GM18873 (cell line): Measurements from ENCODE around the gene SLC38A1.
"Not testable (repeated sequence)": the region's sequence is repeated elsewhere in the genome, so short reads cannot be mapped to it uniquely, and the experiment has no call there.

Experiments
- ATAC-seq: cut with Tn5 transposase; IDR thresholded peaks from one replicate; pipeline ENCODE4 v1.9.1; 2021; ENCODE audit warnings: mild to moderate bottlenecking, moderate library complexity, moderate number of reproducible peaks; ENCODE audit not compliant: unreplicated experiment, low FRiP score

The SLC38A1 gene

GRCh38 chr12:46209914-46210872, 58.6 kb downstream of the SLC38A1 start:
- peak; percentile 45 for ATAC-seq

GRCh38 chr12:46209170-46209569, 59.7 kb downstream of the SLC38A1 start:
- ATAC-seq: no peak

GRCh38 chr12:46208370-46208769, 60.5 kb downstream of the SLC38A1 start:
- no peak for ATAC-seq

- no peak for ATAC-seq
These were observed 61.2 kb downstream of the SLC38A1 start for GRCh38 chr12:46207644-46208043.

- no peak for ATAC-seq
These were observed 62.4 kb downstream of the SLC38A1 start for GRCh38 chr12:46206471-46206870.

GRCh38 chr12:46205294-46205693, 63.5 kb downstream of the SLC38A1 start:
- no peak for ATAC-seq

- ATAC-seq: no peak
These were observed 67.5 kb downstream of the SLC38A1 start for GRCh38 chr12:46201284-46201789.

GRCh38 chr12:46200551-46200950, 68.3 kb downstream of the SLC38A1 start:
- no peak for ATAC-seq

GRCh38 chr12:46198913-46199312, 69.9 kb downstream of the SLC38A1 start:
- ATAC-seq: no peak

GRCh38 chr12:46197883-46198282, 71.0 kb downstream of the SLC38A1 start:
- no peak for ATAC-seq

GRCh38 chr12:46190533-46190932, 78.3 kb downstream of the SLC38A1 start:
- ATAC-seq: not testable (repeated sequence)

GRCh38 chr12:46188170-46188569, 80.7 kb downstream of the SLC38A1 start:
- ATAC-seq: no peak

GRCh38 chr12:46187023-46187422, 81.8 kb downstream of the SLC38A1 start:
- ATAC-seq: no peak

GRCh38 chr12:46186088-46186487, 82.8 kb downstream of the SLC38A1 start:
- no peak for ATAC-seq

- no peak for ATAC-seq
These were observed 83.2 kb downstream of the SLC38A1 start for GRCh38 chr12:46185686-46186085.

- ATAC-seq: no peak
These were observed 83.8 kb downstream of the SLC38A1 start for GRCh38 chr12:46184798-46185595.

- no peak for ATAC-seq
These were observed 85.7 kb downstream of the SLC38A1 start for GRCh38 chr12:46183112-46183511.

- ATAC-seq: no peak
These were observed 87.4 kb downstream of the SLC38A1 start for GRCh38 chr12:46181465-46181864.

- ATAC-seq: no peak
These were observed 89.0 kb downstream of the SLC38A1 start for GRCh38 chr12:46179693-46180452.

GRCh38 chr12:46177837-46178608, 90.8 kb downstream of the SLC38A1 start:
- ATAC-seq: no peak
